K562 (cell line): Measurements from ENCODE around the gene RUNDC1. TPM values are rescaled to one million over a fixed set of nuclear protein-coding genes. Genes with fewer than 3 reads are reported as not detected.

ENCODE experiments used
- CBX1 ChIP-seq: sonication (generic); IDR thresholded peaks from 2 replicates; pipeline ENCODE4 v1.6.1; 2016; ENCODE audit warnings: antibody characterized with exemption, low read depth, mild to moderate bottlenecking
- CBX2 ChIP-seq: fragments of 200-600 bp; sonication (generic); IDR thresholded peaks from one replicate; pipeline ENCODE4 v1.6.1; 2012; ENCODE audit warnings: mild to moderate bottlenecking, low read length, inconsistent platforms; ENCODE audit not compliant: insufficient read depth, poor library complexity, severe bottlenecking
- CBX3 ChIP-seq, 2 experiments: IDR thresholded peaks; 1 replicate in 1 of 2; 2 replicates in 1 of 2; pipeline ENCODE4 v1.6.1; 2012; ENCODE audit warnings: inconsistent platforms in 2 of 2, low read length in 2 of 2, borderline replicate concordance in 1 of 2, control low read depth in 1 of 2
- CCAR2 ChIP-seq: fragments of 200-400 bp; formaldehyde crosslinking; IDR thresholded peaks from 2 replicates; pipeline ENCODE4 v1.6.1; 2017; ENCODE audit warnings: mild to moderate bottlenecking, low read depth, low read length
- HMG20A ChIP-seq: fragments of 450-650 bp; formaldehyde crosslinking; conservative IDR thresholded peaks from 2 replicates; pipeline ENCODE4 v1.4.0; 2020; ENCODE audit warnings: mild to moderate bottlenecking, mixed read lengths
- HMGN3 ChIP-seq: IDR thresholded peaks from 2 replicates; pipeline ENCODE4 v1.6.1; 2011; ENCODE audit warnings: borderline replicate concordance, low read depth, mild to moderate bottlenecking, mixed read lengths, low read length; ENCODE audit not compliant: insufficient read length; ENCODE audit errors: extremely low read depth
- MYNN ChIP-seq, 2 experiments: sonication (generic); formaldehyde crosslinking in 1 of 2; IDR thresholded peaks; 2 replicates each; pipeline versions ENCODE4 v1.5.0 to v1.6.1; 2016 to 2020; ENCODE audit warnings: antibody characterized with exemption in 1 of 2, missing genetic modification reagents in 1 of 2
- NCOA2 ChIP-seq, 2 experiments: fragments of 450-650 bp; IDR thresholded peaks; 2 replicates each; pipeline ENCODE4 v1.6.1; 2018; ENCODE audit warnings: mild to moderate bottlenecking in 2 of 2, moderate library complexity in 1 of 2; ENCODE audit not compliant: partially characterized antibody in 2 of 2
- PHB2 ChIP-seq: fragments of 450-650 bp; IDR thresholded peaks from 2 replicates; pipeline ENCODE4 v1.6.1; 2017; ENCODE audit warnings: low read depth
- POLR2AphosphoS2 ChIP-seq: IDR thresholded peaks from 2 replicates; pipeline ENCODE4 v1.6.1; 2012; ENCODE audit warnings: low read length, improper control_type of control experiment
- POLR3G ChIP-seq: IDR thresholded peaks from 2 replicates; pipeline ENCODE4 v1.6.1; 2011; ENCODE audit not compliant: insufficient read length, insufficient replicate concordance; ENCODE audit errors: extremely low read depth
- SREBF2 ChIP-seq: sonication (generic); formaldehyde crosslinking; IDR thresholded peaks from 2 replicates; pipeline ENCODE4 v1.4.0; 2020; ENCODE audit warnings: mild to moderate bottlenecking, missing genetic modification reagents
- SRF ChIP-seq, 2 experiments: fragments of 250-450, 450-650 bp in 1 of 2; sonication (Bioruptor Pico) in 1 of 2; sonication (generic) in 1 of 2; formaldehyde crosslinking; IDR thresholded peaks; 2 replicates each; pipeline versions ENCODE4 v1.5.0 to v1.5.1; 2020 to 2022; ENCODE audit warnings: mild to moderate bottlenecking in 1 of 2, missing genetic modification reagents in 1 of 2
- TCF7L2 ChIP-seq: fragments of 150-350 bp; IDR thresholded peaks from 2 replicates; pipeline ENCODE4 v1.6.1; 2016; ENCODE audit warnings: low read depth, mild to moderate bottlenecking, low read length, moderate library complexity
- XRCC3 ChIP-seq: fragments of 450-650 bp; IDR thresholded peaks from 2 replicates; pipeline ENCODE4 v1.6.1; 2017; ENCODE audit warnings: mild to moderate bottlenecking, moderate library complexity
- ZBTB17 ChIP-seq: fragments of 450-650 bp; formaldehyde crosslinking; IDR thresholded peaks from 2 replicates; pipeline ENCODE4 v1.4.0; 2020; ENCODE audit warnings: mild to moderate bottlenecking
- ZNF174 ChIP-seq: fragments of 250-450 bp; sonication (Bioruptor Pico); IDR thresholded peaks from 2 replicates; pipeline ENCODE4 v1.4.0; 2020; ENCODE audit warnings: mild to moderate bottlenecking
- ZNF79 ChIP-seq: fragments of 250-450 bp; sonication (Bioruptor Pico); IDR thresholded peaks from 2 replicates; pipeline ENCODE4 v1.4.0; 2020; ENCODE audit warnings: low read depth, mild to moderate bottlenecking, moderate library complexity
- polyA plus RNA-seq, 8 experiments: library from polyadenylated mRNA; depleted of rRNA in 4 of 8; stranded (reverse) in 5 of 8; unstranded in 3 of 8; fragments of >200 nt; fragmentation: Nextera tagmentation in 2 of 8; fragmentation: Illumina TruSeq in 1 of 8; extraction: Ambion mirVana in 2 of 8; extraction: Trizol in 1 of 8; gene quantifications; 2 replicates each; pipeline versions ENCODE4 v1.2.1 to v1.2.3, GENCODE V29; 2011 to 2014; ENCODE audit warnings: inconsistent platforms in 1 of 8, missing spikeins in 1 of 8
- total RNA-seq, 7 experiments: library from RNA; depleted of rRNA in 6 of 7; stranded (reverse); fragments of >200 nt in 6 of 7; fragmentation: Illumina TruSeq in 2 of 7; extraction: Trizol in 2 of 7; gene quantifications; 2 replicates each; pipeline versions ENCODE4 v1.2.1 to v1.2.3, GENCODE V29; 2011 to 2021; ENCODE audit warnings: low replicate concordance in 1 of 7
- TF ChIP-seq, protein P1 (sequence below): fragments of 450-650 bp; IDR thresholded peaks from 2 replicates; pipeline ENCODE4 v1.6.1; 2017; ENCODE audit warnings: mild to moderate bottlenecking, moderate library complexity
- TF ChIP-seq, protein P2 (sequence below): fragments of 250-450 bp; sonication (Bioruptor Pico); IDR thresholded peaks from 2 replicates; pipeline ENCODE4 v1.8.0; 2022; ENCODE audit warnings: moderate library complexity, mild to moderate bottlenecking, inconsistent platforms
- TF ChIP-seq, protein P3 (sequence below): sonication (generic); formaldehyde crosslinking; IDR thresholded peaks from 2 replicates; pipeline ENCODE4 v1.8.1; 2023; ENCODE audit warnings: mild to moderate bottlenecking, missing genetic modification reagents, moderate library complexity
- TF ChIP-seq, protein P4 (sequence below): sonication (generic); formaldehyde crosslinking; IDR thresholded peaks from 2 replicates; pipeline ENCODE4 v1.8.0; 2023; ENCODE audit warnings: mild to moderate bottlenecking, missing genetic modification reagents

The RUNDC1 gene
- total and polyA plus RNA-seq, 9 of the 15 experiments (the other 6 are each of a cell fraction or from before 2014, with no cell fraction given) = 3.4 to 12.6 (median 9.4) TPM

DNA sequence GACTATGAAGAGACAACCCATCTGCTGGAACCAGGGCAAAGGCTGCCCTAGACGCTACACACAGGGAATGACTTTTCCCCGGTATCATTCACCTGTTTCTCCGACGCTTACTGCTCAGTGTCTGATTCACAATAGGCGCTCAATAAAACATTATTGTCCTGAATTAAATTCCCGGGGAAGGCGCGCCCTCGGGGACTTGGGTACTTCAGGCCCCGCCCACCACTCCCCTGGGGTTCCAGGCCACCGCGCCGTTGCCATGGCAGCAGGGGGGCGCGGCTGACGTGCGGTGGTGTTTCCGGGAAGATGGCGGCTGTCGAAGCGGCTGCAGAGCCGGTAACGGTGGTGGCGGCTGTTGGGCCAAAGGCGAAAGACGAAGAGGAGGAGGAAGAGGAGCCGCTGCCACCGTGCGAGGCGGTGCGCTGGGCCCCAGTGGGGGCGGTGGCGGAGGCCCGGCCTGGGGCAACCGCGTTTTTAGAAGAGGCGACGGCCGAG, at the start of gene RUNDC1 (continued):
- TF ChIP-seq HMGN3 (peak; percentile 42), ZNF79 (CRISPR knock-in tag) (no peak), PHB2 (no peak), POLR2AphosphoS2 (no peak), XRCC3 (no peak), HMG20A (CRISPR knock-in tag) (no peak), CBX3 (IDR thresholded peaks at IDR 0.05; ENCODE audit: borderline replicate concordance in 1 of 2, low read length in 2 of 2) (no peak), ZNF174 (no peak), POLR3G (no peak), ZBTB17 (CRISPR knock-in tag) (0 out of 2 replicates have a peak, but pooled peaks have one; percentile 10), CBX2 (no peak), NCOA2 (IDR thresholded peaks at IDR 0.05; ENCODE audit: partially characterized antibody in 2 of 2) (no peak), MYNN (IDR thresholded peaks at IDR 0.05) (no peak), MYNN (CRISPR knock-in tag; IDR thresholded peaks at IDR 0.05) (no peak), SREBF2 (CRISPR knock-in tag) (no peak), SRF (CRISPR knock-in tag; IDR thresholded peaks at IDR 0.05) (no peak; a peak in 1 of 4 replicates), CBX1 (0 out of 2 replicates have a peak, but pooled peaks have one; percentile 24), CCAR2 (no peak), TCF7L2 (no peak)
- TF ChIP-seq, protein P1, sequence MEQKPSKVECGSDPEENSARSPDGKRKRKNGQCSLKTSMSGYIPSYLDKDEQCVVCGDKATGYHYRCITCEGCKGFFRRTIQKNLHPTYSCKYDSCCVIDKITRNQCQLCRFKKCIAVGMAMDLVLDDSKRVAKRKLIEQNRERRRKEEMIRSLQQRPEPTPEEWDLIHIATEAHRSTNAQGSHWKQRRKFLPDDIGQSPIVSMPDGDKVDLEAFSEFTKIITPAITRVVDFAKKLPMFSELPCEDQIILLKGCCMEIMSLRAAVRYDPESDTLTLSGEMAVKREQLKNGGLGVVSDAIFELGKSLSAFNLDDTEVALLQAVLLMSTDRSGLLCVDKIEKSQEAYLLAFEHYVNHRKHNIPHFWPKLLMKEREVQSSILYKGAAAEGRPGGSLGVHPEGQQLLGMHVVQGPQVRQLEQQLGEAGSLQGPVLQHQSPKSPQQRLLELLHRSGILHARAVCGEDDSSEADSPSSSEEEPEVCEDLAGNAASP = no peak
- TF ChIP-seq, protein P2, sequence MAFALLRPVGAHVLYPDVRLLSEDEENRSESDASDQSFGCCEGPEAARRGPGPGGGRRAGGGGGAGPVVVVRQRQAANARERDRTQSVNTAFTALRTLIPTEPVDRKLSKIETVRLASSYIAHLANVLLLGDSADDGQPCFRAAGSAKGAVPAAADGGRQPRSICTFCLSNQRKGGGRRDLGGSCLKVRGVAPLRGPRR (CRISPR knock-in tag) = no peak
- TF ChIP-seq, protein P3, sequence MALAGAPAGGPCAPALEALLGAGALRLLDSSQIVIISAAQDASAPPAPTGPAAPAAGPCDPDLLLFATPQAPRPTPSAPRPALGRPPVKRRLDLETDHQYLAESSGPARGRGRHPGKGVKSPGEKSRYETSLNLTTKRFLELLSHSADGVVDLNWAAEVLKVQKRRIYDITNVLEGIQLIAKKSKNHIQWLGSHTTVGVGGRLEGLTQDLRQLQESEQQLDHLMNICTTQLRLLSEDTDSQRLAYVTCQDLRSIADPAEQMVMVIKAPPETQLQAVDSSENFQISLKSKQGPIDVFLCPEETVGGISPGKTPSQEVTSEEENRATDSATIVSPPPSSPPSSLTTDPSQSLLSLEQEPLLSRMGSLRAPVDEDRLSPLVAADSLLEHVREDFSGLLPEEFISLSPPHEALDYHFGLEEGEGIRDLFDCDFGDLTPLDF (CRISPR knock-in tag) = no peak
- TF ChIP-seq, protein P4, sequence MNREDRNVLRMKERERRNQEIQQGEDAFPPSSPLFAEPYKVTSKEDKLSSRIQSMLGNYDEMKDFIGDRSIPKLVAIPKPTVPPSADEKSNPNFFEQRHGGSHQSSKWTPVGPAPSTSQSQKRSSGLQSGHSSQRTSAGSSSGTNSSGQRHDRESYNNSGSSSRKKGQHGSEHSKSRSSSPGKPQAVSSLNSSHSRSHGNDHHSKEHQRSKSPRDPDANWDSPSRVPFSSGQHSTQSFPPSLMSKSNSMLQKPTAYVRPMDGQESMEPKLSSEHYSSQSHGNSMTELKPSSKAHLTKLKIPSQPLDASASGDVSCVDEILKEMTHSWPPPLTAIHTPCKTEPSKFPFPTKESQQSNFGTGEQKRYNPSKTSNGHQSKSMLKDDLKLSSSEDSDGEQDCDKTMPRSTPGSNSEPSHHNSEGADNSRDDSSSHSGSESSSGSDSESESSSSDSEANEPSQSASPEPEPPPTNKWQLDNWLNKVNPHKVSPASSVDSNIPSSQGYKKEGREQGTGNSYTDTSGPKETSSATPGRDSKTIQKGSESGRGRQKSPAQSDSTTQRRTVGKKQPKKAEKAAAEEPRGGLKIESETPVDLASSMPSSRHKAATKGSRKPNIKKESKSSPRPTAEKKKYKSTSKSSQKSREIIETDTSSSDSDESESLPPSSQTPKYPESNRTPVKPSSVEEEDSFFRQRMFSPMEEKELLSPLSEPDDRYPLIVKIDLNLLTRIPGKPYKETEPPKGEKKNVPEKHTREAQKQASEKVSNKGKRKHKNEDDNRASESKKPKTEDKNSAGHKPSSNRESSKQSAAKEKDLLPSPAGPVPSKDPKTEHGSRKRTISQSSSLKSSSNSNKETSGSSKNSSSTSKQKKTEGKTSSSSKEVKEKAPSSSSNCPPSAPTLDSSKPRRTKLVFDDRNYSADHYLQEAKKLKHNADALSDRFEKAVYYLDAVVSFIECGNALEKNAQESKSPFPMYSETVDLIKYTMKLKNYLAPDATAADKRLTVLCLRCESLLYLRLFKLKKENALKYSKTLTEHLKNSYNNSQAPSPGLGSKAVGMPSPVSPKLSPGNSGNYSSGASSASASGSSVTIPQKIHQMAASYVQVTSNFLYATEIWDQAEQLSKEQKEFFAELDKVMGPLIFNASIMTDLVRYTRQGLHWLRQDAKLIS (CRISPR knock-in tag) = no peak
